Activated CD4-positive, alpha-beta T cell treated with anti-CD3 and anti-CD28 coated beads, Interleukin-2, amount 50 U/mL, for 1 hour (primary cell): ENCODE measurements around the gene DESI2.
"Not testable (repeated sequence)": the region's sequence is repeated elsewhere in the genome, so short reads cannot be mapped to it uniquely, and the experiment has no call there.

Source experiments
- DNase-seq: peaks from one replicate; pipeline ENCODE4 v3.0.0-alpha.2; 2020

Gene DESI2

GRCh38 chr1:244655186-244655585 lies 2.3 kb downstream of the DESI2 start:
- no peak for DNase-seq

DNA sequence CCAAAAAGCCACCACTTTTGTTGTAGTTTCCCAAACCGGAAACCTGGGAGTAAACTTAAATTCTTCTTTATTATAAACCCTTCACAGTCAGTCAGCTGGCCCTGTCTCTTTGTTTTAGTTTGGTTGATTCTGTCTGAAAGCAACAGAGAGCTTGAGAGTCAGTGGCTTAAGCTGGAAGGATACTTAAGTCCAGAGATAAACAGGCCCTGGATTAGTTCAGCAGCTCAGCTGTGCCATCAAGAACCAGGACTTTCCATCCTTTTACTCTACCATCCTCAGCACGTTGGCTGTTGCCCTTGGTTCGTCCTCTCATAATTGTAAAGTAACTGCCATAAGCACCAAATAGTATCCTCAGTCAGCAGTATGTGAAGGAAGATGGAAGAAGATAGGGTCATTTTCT lies 4.5 kb downstream of the DESI2 start:
- DNase-seq = no peak

DNA sequence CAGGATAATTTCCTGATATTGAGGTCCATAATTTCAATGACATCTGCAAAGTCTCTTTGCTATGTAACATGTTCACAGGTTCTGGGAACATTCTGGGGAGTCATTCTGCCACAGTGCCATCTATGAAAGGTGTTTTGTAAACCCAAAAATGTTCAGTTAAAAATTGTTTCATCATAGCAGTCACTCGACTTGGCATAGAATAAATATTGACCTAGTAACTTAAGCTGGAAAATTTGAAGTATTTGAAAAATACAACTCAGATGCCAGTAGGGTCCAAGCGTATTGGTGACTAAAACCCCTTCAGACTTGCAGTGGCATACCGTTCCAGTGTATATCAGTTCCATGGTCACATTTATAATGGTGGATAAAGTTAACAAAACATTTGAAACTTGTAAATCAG lies 6.8 kb downstream of the DESI2 start:
- no peak for DNase-seq

- DNase-seq = no peak
These were observed 7.7 kb downstream of the DESI2 start for GRCh38 chr1:244660595-244660994.

DNA sequence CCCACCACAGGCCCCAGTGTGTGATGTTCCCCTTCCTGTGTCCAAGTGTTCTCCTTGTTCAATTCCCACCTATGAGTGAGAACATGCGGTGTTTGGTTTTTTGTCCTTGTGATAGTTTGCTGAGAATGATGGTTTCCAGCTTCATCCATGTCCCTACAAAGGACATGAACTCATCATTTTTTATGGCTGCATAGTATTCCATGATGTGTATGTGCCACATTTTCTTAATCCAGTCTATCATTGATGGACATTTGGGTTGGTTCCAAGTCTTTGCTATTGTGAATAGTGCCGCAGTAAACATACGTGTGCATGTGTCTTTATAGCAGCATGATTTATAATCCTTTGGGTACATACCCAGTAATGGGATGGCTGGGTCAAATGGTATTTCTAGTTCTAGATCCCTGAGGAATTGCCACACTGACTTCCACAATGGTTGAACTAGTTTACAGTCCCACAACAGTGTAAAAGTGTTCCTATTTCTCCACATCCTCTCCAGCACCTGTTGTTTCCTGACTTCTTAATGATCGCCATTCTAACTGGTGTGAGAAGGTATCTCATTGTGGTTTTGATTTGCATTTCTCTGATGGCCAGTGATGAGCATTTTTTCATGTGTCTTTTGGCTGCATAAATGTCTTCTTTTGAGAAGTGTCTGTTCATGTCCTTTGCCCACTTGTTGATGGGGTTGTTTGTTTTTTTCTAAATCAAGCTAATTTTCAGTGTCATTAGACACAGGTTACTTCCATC lies 8.8 kb downstream of the DESI2 start:
- not testable (repeated sequence) for DNase-seq

DNA sequence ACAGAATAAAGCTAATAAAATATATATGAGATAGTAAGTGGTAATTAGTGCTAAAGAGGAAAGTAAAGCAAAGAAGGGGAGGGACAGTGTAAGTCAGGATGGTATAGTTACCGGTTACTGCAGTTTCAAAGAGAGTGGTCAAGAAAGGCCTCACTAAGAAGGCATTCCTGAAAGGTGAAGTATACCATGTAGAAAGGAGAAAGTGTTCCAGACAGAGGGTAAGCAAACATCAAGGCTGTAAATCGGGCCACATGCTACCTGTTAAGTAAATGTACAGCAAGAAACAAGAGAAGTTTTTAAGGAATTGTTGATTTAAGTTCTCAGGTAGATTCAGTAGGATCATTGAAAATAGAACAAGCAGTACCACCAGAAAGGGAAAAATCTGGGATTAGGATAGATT lies 9.7 kb downstream of the DESI2 start:
- no peak for DNase-seq

GRCh38 chr1:244664353-244664752 lies 11.4 kb downstream of the DESI2 start:
- DNase-seq = no peak

DNA sequence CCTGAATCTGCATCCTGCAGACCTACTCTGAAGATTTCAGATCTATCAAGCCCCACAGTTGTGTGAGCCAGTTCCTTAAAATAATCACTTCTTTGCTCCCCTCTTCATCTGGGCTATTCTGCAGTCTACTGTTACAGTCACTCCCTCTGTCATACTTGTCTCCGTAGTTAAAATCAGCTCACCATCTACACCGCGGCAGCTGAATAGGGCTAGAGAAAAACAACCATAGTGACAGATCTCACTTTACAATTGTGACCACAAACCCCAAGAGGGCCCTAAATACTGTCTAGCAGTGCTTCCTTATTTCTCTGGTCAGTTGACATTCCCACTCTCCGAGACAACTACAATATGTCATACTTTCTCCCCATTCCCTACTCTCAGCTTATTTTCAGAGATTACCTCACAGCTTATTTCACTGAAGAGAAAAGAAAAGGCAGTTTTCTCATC lies 12.9 kb downstream of the DESI2 start:
- DNase-seq = no peak

DNA sequence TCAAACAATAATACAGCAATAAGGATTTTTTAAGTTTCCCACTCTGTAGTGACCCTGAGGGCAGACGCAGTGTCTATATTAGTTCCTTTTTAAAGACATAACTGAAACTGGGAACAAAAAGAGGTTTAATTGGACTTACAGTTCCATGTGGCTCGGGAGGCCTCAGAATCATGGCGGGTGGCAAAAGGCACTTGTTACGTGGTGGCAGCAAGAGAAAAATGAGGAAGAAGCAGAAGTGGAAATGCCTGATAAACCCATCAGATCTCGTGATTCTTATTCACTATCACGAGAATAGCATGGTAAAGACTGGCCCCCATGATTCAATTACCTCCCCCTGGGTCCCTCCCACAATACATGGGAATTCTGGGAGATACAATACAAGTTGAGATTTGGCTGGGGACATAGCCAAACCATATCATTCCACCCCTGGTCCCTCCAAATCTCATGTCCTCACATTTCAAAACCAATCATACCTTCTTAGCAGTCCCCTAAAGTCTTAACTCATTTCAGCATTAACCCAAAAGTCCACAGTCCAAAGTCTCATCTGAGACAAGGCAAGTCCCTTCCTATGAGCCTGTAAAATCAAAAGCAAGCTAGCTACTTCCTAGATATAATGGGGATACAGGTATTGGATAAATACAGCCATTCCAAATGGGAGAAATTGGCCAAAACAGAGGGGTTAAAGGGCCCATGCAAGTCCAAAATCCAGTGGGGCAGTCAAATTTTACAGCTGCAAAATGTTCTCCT lies 13.9 kb downstream of the DESI2 start:
- not testable (repeated sequence) for DNase-seq

GRCh38 chr1:244667797-244668196 lies 14.9 kb downstream of the DESI2 start:
- DNase-seq = no peak

GRCh38 chr1:244672946-244673682 lies 20.2 kb downstream of the DESI2 start:
- no peak for DNase-seq

- DNase-seq = no peak
These were observed 21.5 kb downstream of the DESI2 start for GRCh38 chr1:244674446-244674845.

DNA sequence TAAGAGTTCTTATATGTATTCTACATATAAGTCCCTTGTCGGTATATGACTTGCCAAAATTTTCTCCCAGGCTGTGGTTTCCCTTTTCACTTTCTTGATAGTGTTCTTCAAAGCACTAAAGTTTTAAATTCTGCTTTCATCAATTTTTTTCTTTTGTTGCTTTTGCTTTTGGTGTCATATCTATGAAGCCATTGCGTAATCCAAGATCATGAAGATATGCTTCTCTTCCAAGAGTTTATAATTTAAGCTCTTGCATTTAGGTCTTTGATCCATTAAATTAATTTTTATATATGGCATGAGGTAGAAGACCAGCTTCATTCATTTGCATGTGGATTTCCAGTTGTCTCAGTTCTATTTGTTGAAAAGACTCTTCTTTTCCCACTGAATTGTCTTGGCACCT lies 22.2 kb downstream of the DESI2 start:
- no peak for DNase-seq

DNA sequence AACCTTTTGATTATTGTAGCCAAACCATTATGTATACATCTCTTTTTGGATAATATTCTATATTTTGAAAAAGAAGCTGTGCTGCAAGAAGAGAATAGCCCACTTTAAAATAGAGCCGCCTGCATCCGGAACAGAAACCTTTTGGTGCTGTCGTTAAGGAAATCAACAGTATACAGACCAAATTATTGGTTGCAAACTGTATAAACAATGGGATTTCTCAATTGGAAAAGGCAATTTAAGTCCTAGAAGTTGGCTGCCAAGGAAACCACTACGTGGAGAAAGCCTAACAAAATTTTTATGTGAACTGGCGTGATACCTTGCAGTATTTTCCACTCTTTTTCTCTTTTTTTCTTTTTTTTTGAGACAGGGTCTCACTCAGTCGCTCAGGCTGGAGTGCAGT lies 25.8 kb downstream of the DESI2 start:
- no peak for DNase-seq

DNA sequence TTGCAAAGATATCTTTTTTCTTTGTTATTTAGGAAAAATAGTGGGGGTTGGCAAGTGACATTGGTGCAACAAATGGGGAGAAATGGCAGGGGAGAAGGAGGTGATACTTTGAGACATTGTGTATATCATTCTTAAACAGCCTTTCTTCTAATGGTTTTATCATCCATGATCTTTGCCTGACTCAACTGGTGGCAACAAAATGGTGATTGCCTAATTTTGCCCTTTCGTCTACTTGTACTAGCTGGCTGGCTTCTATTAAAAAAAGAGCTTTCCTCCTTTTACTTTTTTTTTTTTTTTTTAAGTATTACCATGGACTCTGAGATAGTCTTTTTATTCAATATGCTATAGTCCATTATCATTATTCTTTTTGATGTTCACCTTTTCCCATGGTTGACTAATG lies 27.7 kb downstream of the DESI2 start:
- no peak for DNase-seq

DNA sequence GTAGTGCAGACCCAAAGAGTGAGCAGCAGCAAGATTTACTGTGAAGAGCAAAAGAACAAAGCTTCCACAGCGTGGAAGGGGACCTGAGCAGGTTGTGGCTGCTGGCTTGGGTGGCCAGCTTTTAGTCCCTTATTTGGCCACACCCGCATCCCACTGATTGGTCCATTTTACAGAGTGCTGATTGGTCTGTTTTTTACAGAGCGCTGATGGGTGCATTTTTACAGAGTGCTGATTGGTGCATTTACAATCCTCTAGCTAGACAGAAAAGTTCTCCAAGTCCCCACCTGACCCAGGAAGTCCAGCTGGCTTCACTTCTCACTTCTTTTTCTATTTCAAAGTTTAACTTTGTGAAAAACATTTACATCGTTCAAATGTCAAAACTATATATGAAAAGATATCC lies 29.2 kb downstream of the DESI2 start:
- not testable (repeated sequence) for DNase-seq

DNA sequence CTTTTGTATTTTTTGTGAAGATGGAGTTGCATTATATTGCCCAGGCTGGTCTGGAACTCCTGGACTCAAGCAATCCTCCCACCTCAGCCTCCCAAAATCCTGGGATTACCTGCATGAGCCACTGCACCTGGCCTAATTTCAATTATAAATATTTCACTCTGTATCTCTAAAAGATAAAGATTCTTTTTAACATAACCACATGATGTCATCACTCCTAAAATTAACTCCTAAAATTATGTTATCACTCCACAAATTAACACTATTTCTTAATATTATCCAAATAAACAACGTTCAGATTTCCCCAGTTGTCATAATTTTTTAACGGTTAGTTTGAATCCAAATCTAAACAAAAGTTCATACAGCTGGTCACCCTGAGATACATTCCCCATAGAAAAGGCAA lies 43.0 kb downstream of the DESI2 start:
- no peak for DNase-seq

GRCh38 chr1:244699741-244700140 lies 46.8 kb downstream of the DESI2 start:
- DNase-seq = no peak

GRCh38 chr1:244700808-244701207 lies 47.9 kb downstream of the DESI2 start:
- no peak for DNase-seq

DNA sequence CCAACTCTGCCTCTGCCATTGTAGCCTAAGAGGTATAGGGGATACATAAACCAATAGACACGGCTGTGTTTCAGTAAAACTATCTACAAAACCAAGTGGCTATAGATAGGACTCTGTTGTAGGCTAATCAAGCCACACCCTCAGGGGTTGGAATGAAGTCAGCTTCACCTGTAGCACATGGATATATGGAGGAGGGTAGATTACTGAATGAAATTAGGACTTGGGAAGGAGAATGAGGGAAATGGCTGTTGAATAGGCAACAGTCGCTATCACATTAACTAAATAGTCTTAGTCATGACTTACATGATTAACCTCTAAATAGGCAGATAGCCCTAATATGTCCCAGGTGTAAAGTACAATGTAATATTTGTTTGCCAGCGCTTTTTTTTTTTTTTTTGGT lies 49.7 kb downstream of the DESI2 start:
- no peak for DNase-seq

- no peak for DNase-seq
These were observed 51.2 kb downstream of the DESI2 start for GRCh38 chr1:244704107-244704506.

DNA sequence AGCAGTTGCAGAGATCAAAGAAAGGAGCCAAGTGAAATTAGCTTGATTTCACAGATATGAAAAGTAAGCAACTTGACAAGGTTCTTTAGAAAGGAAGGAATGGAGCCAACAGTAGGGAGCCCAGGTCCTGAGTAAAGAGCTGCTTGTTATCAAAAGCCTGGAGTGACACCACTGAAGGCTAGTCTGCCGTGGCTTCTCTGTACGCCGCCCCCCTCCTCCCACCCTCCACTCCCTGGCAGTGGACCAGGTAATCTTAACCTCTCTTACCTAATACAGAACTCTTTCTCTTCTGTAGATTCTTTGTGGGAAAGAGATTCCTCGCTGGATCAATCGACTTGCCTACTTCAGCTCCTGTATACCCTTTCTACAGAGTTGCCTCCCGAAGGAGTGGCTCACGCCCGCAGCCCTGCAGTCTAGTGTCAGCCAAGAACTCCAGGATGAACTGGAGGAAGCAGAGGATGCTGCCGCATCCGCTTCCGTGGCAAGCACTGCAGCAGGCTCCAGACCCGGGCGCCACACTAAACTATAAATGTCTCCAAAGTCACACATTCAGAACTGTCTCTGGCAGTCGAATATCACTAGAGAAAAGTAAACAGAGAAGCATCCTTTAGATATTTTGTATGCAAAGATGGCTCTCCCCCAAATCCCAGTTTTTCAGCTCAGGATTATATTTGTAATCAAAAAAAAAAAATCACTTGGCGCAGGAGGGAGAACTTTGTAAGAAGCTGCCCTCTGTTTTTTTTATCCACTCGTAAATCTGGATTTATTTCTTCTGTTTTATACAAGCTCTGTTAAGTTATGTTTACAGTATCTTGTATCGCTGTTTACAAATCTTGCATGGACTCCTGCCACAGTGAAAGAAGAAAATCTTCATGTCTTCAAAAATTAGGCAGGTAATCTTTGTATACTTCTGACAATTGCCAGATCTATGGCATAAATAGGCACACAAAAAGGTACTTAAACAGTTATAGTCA lies 52.6 kb downstream of the DESI2 start:
- DNase-seq = no peak

DNA sequence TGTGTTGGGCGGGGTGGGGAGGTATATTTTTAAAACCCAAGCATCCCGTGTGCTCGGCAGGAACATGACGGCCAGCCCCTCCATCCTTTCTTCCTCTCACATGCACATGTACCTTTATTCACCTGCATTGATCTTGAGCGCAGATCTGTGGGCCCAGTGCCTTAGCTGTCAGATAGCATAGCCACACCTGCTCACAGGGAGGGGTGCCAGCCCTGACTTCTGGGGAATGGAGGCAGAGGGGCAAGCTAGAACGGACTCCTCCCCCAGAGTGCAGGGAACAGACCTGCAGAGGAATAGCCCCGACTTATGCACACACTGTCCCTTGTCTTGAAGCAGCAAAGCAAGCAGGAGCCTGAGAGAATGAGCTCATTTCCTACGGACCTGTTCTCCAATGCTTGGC lies 56.1 kb downstream of the DESI2 start:
- DNase-seq = no peak
